HCT116 (cell line): ENCODE measurements around the gene PLXNB3.

Experiments used
- EZH2 ChIP-seq: fragments of 200-600 bp; sonication (generic); IDR thresholded peaks from 2 replicates; pipeline ENCODE4 v1.6.1; 2017; ENCODE audit warnings: antibody characterized with exemption, mixed run types
- EZH2phosphoT487 ChIP-seq: fragments of 200-600 bp; IDR thresholded peaks from 2 replicates; pipeline ENCODE4 v1.6.1; 2018; ENCODE audit warnings: antibody characterized with exemption, borderline replicate concordance
- FOSL1 ChIP-seq: IDR thresholded peaks from 2 replicates; pipeline ENCODE4 v1.6.1; 2012; ENCODE audit warnings: low read depth
- POLR2A ChIP-seq: IDR thresholded peaks from 2 replicates; pipeline ENCODE4 v1.7.0; 2011; ENCODE audit warnings: borderline replicate concordance; ENCODE audit not compliant: insufficient read depth, insufficient read length; ENCODE audit errors: extremely low read depth
- POLR2AphosphoS5 ChIP-seq: IDR thresholded peaks from 2 replicates; pipeline ENCODE4 v1.6.1; 2011; ENCODE audit warnings: mild to moderate bottlenecking, low read depth, low read length, moderate library complexity
- RAD21 ChIP-seq: IDR thresholded peaks from 2 replicates; pipeline ENCODE4 v1.6.1; 2012; ENCODE audit warnings: low read depth, mild to moderate bottlenecking
- SP1 ChIP-seq: IDR thresholded peaks from 2 replicates; pipeline ENCODE4 v1.6.1; 2012; ENCODE audit warnings: low read depth
- TCF7L2 ChIP-seq: IDR thresholded peaks from 2 replicates; pipeline ENCODE4 v1.7.0; 2011; ENCODE audit warnings: borderline replicate concordance, inconsistent platforms; ENCODE audit not compliant: insufficient read depth, insufficient read length; ENCODE audit errors: extremely low read depth
- YY1 ChIP-seq: IDR thresholded peaks from 2 replicates; pipeline ENCODE4 v1.6.1; 2011; ENCODE audit warnings: low read length, low read depth, moderate library complexity, mild to moderate bottlenecking; ENCODE audit not compliant: insufficient replicate concordance; ENCODE audit errors: extremely low read depth
- ZNF274 ChIP-seq: fragments of 200-500 bp; sonication (Bioruptor generic); IDR thresholded peaks from 2 replicates; pipeline ENCODE4 v1.6.1; 2014; ENCODE audit warnings: mild to moderate bottlenecking, low read depth, low read length, inconsistent platforms
- TF ChIP-seq, protein P1 (sequence below), 3 experiments: fragments of 200-600 bp in 1 of 3; sonication (generic) in 1 of 3; IDR thresholded peaks in 2 of 3; conservative IDR thresholded peaks in 1 of 3; 2 replicates each; pipeline ENCODE4 v1.5.1; 2012 to 2017; ENCODE audit warnings: low read depth in 2 of 3, low read length in 2 of 3, antibody characterized with exemption in 1 of 3, borderline replicate concordance in 1 of 3, control low read depth in 1 of 3, mild to moderate bottlenecking in 1 of 3, mixed read lengths in 1 of 3, mixed run types in 1 of 3, moderate library complexity in 1 of 3; ENCODE audit not compliant: insufficient read depth in 1 of 3
- TF ChIP-seq, protein P2 (sequence below): IDR thresholded peaks from 2 replicates; pipeline ENCODE4 v1.6.1; 2012
- TF ChIP-seq, protein P3 (sequence below): IDR thresholded peaks from 2 replicates; pipeline ENCODE4 v1.6.1; 2012; ENCODE audit warnings: low read depth

DNA sequence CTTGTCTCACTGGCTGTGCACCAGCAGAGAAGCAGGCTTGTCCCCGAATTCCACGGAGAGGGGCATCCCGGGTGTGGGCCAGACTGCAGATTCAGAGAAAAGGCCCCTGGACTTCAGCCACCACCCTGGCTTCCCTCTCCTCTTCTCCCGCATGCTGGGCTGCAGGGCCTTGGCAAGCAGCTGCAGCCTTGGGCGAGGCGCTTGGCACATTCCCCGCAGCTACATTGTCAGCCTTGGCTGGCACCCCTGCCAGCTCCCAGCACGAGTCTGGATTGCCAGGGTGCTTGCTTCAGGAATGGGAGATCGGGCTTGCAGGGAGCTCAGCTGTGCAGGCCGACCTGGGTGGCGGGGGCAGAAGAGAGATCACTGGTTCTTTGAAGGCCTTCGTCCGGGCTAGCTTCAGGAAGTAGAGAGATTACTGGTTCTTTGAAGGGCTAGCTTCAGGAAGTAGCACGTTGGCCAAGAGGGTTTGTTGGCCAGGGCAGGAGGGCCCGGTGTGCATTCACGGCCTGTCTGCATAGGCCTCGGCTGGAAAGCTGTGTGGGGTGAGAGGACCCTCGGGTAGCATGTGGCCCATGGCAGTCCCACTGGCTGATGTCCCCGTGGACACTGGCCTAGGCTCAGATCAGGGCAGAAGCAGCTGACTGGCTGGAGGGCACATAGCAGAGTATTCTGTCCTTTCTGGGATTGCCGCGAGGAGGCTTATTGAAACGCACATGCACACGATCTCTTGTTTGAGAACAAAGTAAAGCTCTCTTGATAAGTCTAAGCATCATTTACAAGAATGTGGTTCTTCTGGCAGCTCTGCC is 36.7 kb upstream of the PLXNB3 start:
- TF ChIP-seq, protein P1, sequence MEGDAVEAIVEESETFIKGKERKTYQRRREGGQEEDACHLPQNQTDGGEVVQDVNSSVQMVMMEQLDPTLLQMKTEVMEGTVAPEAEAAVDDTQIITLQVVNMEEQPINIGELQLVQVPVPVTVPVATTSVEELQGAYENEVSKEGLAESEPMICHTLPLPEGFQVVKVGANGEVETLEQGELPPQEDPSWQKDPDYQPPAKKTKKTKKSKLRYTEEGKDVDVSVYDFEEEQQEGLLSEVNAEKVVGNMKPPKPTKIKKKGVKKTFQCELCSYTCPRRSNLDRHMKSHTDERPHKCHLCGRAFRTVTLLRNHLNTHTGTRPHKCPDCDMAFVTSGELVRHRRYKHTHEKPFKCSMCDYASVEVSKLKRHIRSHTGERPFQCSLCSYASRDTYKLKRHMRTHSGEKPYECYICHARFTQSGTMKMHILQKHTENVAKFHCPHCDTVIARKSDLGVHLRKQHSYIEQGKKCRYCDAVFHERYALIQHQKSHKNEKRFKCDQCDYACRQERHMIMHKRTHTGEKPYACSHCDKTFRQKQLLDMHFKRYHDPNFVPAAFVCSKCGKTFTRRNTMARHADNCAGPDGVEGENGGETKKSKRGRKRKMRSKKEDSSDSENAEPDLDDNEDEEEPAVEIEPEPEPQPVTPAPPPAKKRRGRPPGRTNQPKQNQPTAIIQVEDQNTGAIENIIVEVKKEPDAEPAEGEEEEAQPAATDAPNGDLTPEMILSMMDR (IDR thresholded peaks at IDR 0.05 in 2 of 3, conservative IDR thresholded peaks at IDR 0.05 in 1 of 3; ENCODE audit: borderline replicate concordance in 1 of 3, insufficient read depth in 1 of 3, low read depth in 2 of 3, low read length in 2 of 3), result no peak
- TF ChIP-seq SP1 (no peak), FOSL1 (no peak), ZNF274 (no peak), EZH2phosphoT487 (no peak), YY1 (no peak), POLR2A (no peak), POLR2AphosphoS5 (no peak), EZH2 (no peak), TCF7L2 (no peak), RAD21 (no peak)
- TF ChIP-seq, protein P2, sequence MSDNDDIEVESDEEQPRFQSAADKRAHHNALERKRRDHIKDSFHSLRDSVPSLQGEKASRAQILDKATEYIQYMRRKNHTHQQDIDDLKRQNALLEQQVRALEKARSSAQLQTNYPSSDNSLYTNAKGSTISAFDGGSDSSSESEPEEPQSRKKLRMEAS, result no peak
- TF ChIP-seq, protein P3, sequence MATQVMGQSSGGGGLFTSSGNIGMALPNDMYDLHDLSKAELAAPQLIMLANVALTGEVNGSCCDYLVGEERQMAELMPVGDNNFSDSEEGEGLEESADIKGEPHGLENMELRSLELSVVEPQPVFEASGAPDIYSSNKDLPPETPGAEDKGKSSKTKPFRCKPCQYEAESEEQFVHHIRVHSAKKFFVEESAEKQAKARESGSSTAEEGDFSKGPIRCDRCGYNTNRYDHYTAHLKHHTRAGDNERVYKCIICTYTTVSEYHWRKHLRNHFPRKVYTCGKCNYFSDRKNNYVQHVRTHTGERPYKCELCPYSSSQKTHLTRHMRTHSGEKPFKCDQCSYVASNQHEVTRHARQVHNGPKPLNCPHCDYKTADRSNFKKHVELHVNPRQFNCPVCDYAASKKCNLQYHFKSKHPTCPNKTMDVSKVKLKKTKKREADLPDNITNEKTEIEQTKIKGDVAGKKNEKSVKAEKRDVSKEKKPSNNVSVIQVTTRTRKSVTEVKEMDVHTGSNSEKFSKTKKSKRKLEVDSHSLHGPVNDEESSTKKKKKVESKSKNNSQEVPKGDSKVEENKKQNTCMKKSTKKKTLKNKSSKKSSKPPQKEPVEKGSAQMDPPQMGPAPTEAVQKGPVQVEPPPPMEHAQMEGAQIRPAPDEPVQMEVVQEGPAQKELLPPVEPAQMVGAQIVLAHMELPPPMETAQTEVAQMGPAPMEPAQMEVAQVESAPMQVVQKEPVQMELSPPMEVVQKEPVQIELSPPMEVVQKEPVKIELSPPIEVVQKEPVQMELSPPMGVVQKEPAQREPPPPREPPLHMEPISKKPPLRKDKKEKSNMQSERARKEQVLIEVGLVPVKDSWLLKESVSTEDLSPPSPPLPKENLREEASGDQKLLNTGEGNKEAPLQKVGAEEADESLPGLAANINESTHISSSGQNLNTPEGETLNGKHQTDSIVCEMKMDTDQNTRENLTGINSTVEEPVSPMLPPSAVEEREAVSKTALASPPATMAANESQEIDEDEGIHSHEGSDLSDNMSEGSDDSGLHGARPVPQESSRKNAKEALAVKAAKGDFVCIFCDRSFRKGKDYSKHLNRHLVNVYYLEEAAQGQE, result no peak
